GM18517 (cell line): Measurements from ENCODE around the gene SCNN1G.
"Not testable (repeated sequence)": the region's sequence is repeated elsewhere in the genome, so short reads cannot be mapped to it uniquely, and the experiment has no call there.

Experiments
- ATAC-seq: cut with Tn5 transposase; IDR thresholded peaks from one replicate; pipeline ENCODE4 v1.9.1; 2021; ENCODE audit warnings: mild to moderate bottlenecking, moderate library complexity; ENCODE audit not compliant: unreplicated experiment

Gene SCNN1G, protein sequence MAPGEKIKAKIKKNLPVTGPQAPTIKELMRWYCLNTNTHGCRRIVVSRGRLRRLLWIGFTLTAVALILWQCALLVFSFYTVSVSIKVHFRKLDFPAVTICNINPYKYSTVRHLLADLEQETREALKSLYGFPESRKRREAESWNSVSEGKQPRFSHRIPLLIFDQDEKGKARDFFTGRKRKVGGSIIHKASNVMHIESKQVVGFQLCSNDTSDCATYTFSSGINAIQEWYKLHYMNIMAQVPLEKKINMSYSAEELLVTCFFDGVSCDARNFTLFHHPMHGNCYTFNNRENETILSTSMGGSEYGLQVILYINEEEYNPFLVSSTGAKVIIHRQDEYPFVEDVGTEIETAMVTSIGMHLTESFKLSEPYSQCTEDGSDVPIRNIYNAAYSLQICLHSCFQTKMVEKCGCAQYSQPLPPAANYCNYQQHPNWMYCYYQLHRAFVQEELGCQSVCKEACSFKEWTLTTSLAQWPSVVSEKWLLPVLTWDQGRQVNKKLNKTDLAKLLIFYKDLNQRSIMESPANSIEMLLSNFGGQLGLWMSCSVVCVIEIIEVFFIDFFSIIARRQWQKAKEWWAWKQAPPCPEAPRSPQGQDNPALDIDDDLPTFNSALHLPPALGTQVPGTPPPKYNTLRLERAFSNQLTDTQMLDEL

GRCh38 chr16:23182679-23183542, at the start of gene SCNN1G:
Gene SCNN1G, plus strand, starts transcription at chr16:23182745. Its CDS starts 3,527 bp downstream, at chr16:23186272.
- ATAC-seq: peak; percentile 18

DNA sequence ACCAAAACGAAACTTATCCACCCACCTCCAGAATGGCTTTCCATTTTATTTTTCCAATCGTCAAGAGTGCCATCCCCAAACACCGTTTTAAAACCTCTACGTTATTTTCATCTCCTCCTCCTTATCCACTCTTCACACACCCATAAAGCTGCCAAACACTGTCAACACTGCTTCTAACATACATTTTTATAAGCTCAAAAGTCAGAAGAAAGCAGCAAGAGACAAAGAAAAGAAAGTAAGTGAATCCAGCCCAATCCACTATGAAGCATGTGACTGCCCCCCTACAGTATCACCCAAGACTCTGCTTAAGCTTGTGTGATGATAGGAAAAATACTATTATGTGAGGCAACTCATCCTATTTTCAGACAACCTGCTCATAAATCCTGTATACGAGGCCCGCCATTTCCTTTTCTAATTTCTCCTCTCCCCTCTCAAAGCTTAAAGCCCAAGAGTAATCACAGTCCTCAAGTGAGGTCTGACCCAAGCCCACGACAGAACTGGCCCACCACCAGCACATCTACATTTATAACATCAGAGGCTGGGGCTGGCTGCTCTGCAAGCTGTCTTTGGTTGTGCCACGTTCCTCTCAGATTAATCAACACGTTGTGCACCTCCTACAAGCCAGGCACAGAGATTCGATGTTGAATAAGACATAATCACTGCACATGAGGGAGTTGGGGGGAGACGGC, 49.6 kb upstream of the SCNN1G start:
- ATAC-seq: no peak

- no peak for ATAC-seq
These were observed 48.3 kb upstream of the SCNN1G start for GRCh38 chr16:23134274-23134673.

DNA sequence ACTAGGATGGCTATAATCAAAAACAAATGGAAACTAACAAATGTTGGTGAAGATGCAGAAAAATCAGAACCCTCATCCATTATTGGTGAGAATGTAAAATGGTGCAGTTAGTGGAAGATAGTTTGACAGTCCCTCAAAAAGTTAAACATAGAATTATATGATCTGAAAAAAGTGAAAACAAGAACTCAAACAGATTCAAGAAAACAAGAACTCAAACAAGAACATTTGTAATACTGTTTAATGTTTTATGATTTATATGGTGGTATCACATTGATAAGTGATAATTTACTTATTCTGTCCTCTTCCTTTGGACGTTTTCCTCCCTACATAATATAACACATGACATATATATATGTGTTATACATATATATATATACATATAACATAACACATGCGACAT, 45.3 kb upstream of the SCNN1G start:
- ATAC-seq: no peak

DNA sequence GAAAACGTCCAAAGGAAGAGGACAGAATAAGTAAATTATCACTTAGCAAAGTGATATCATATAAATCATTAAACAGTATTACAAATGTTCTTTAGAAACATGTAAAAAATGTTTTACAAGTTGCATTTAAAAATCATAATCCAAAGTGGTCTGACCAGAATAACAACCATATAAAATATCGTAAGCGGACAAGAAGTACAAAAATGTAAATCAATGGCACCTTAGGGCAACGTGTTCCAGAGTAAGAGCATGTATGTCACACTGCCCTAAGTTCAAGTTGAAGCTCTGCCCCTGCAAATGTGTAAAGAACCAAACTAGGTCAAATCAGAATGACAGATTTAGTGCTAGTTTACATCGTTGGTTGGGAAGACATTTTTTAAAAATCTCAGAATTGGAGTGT, 44.7 kb upstream of the SCNN1G start:
- no peak for ATAC-seq

GRCh38 chr16:23140107-23140506, 42.4 kb upstream of the SCNN1G start:
- no peak for ATAC-seq

DNA sequence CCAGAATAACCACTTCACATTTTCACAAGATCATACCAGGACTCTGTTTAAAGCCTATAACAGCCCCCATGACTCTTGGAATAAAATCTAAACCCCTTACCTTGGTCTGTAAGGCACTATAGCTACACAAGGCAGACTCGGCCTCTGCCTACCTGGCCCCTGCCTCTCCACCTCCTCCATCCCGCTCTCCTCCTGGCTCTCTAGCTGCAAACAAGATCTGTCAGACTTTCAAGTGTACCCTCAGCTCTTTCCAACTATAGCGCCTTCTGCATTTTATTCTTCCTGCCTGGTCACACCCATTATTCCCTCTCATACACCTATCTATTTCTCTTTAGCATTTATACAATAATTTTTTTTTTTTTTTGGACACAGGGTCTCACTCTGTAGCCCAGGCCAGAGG, 41.5 kb upstream of the SCNN1G start:
- no peak for ATAC-seq

DNA sequence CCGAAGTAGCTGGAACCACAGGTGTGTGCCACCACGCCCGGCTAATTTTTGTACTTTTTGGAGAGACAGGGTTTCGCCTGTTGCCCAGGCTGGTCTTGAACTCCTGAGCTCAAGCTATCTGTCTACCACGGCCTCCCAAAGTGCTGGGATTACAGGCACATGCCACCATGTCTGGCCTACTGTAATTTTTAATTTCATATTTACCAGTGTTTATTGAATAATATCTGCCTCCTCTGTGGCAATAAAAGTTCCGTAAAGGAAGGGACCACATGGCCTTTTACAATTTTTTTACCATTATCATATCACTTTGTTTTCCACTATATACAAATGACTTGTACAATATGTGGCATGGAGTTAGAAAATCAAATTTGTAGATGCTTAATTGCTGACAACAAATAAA, 41.0 kb upstream of the SCNN1G start:
- no peak for ATAC-seq

DNA sequence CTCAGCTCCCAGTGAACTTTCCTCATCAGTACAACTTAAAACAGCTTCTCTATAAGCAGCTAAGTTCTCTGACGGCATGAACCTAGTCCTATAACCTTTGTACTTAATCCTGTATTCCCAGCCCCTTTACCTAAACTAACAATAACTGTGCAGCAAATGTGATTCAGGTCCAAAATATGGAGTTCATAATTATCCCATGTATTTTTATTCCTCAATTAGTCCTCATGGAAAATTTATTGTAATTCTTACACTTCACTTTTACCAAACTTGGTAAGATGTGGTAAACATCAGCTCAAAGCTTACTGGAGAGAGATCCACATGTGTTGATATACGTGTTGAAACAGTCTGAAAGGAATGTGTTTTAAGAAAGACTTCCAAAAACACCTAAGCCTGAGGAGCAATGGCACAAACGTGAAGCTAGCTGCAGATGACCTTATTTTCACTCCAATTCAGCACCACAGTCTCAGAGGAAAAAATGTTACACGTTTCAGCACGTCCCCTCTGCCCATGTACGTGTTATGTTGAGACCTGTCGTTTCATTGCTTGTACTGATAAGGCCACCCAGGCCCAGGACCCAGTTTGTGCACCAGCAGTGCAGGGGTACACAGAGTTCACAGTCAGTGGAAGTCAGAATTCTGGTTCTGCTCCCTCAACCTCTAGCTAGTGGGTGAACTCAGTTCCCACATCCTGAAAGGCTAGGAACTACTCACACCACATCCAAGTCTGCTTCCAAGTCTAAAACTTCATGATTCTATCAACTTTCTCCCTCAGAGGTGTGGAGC, 40.4 kb upstream of the SCNN1G start:
- no peak for ATAC-seq

- ATAC-seq: no peak
These were observed 39.2 kb upstream of the SCNN1G start for GRCh38 chr16:23143391-23143790.

- ATAC-seq: not testable (repeated sequence)
These were observed 38.2 kb upstream of the SCNN1G start for GRCh38 chr16:23144393-23144792.

DNA sequence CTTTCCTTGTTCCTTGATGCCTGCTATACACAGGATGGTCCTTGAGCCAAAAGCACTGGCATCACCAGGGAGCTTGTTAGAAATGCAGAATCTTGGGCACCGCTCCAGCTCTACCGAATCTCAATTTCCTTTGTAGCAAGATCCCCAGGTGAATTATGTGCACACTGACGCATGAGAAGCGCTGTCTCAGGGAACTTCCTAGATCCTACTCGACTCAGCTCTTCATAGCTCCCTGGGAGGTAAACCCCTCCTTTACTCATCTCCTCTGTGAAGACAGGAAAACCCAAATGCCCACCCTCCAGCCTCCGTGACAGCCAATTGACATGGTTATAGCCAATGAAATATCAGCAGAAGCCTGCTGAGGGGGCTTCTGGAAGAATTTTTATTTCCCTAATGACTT, 37.4 kb upstream of the SCNN1G start:
- ATAC-seq: no peak

- no peak for ATAC-seq
These were observed 36.9 kb upstream of the SCNN1G start for GRCh38 chr16:23145608-23146007.

DNA sequence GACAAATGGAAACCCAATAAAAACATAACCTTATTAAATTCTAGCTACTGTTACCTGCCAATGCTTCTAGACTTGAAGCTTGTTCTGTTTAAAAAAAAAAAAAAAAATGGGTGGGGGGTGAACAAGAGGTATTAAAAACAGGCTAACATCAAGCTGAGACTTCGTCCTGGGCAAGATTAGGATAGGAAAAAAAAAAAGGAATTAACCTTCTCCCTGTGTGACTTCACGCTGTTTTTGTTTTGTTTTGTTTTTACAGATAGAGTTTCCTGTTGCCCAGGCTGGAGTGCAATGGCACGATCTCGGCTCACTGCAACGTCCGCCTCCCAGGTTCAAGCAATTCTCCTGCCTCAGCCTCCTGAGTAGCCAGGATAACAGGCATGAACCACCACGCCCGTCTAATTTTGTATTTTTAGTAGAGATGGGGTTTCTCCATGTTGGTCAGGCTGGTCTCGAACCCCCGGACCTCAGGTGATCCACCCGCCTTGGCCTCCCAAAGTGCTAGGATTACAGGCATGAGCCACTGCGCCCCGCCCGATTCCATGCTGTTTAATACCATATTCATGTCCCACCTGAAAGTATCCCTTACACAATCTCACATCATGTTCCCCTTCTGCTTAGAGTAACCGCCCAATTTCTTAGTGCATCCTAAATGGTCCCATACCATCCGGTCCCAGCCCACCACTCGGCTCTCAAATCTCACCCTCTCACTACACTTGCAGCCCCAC, 35.5 kb upstream of the SCNN1G start:
- ATAC-seq: no peak

DNA sequence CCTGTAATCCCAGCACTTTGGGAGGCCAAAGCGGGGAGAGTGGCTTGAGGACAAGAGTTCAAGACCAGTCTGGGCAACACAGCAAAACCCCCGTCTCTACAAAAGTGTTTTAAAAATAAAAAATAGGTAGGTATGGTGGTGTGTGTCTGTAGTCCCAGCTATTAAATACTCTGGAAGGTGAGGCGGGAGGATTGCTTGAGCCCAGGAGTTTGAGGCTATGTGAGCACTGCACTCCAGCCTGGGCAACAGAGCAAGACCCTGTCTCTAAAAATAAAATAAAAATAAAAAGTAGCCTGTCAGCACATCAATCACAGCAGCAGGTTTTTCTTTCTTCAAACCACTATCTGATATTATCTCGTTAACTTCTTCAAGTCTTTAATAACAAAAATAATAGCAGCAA, 34.9 kb upstream of the SCNN1G start:
- ATAC-seq: no peak

GRCh38 chr16:23148166-23148512, 34.4 kb upstream of the SCNN1G start:
- no peak for ATAC-seq

DNA sequence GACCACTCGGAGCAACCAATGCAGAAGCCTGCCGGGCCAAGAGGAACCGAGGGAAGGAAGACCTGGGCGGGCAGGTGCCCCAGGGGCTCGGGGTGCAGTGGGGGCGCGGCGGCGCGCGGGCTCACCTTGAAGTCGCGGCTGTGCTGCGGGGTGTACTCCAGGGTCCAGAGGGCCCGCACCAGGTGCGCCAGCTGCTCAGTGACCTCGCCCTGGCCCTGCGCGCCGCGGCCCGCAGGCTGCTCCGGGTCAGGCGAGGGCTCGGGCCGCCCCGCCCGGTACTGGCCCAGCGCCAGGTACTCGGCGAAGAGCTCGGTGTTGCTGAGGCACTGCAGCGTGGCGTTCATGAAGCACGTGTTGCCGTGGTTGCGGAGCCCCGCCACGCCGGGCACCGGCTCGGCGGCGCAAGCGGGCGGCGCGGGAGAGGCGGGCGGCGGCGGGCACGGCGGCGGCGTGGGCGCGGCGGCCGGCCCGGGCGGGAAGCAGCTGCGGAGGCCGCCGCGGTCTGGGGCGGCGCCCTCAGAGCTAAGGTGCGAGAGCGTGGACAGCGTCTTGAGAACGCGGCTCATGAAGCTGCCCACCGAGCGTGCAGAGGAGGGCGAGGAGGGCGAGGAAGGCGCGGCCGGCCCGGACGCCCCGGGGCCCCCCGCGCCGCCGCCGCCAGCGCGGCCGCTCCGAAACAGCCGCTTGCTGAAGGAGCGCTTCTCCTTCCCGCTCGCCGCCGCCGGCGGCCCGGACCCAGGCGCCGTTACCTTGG, 33.9 kb upstream of the SCNN1G start:
- peak; percentile 40 for ATAC-seq

DNA sequence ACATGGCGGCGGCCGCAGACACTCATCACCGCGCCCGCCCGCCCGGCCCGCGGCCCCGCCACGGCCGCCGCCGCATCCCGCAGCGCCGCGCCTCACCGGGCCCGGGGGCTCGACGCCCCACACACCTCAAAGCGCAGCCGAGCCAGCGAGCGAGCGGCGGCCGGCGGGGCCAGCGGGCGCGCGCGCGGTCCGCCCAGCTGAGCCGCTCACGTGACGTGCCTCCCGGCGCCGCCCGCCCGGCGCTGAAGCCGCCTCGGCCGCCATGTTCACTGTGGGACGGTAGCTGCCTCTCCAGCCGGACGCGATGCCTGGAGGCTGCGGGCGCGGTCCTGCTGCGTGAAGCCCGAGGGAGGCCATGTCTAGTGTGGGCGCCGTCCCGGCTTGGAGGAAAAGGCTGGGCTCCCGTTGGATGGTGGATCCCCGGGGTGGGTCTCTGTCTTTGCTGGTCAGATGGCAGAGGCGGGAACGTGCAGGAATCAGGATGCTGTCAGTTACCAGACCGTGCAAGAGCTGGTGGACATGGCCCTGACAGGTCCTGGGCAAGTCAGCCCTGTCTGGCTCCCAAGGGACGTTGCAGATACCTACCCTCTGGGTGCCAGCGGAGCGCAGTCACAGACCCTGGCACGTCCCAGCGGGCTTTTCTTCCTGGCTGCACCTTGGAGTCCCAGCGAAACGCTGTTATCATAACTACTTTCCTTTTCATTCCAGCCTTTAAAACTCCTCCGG, 33.1 kb upstream of the SCNN1G start, which contains the start of gene USP31:
USP31 (minus strand) TSS at position 186 of the 726 bp plus-strand sequence; CDS start at position 4, 182 bp downstream.
- peak; percentile 90 for ATAC-seq
